GM12801 (cell line): ENCODE results near the gene ABCA8.

Source experiments
- CTCF ChIP-seq: IDR thresholded peaks from one replicate; pipeline ENCODE4 v1.5.1; 2011; ENCODE audit warnings: control low read depth; ENCODE audit not compliant: insufficient read length; ENCODE audit errors: extremely low read depth

The ABCA8 gene

GRCh38 chr17:68924793-68925720 is 30.1 kb downstream of the ABCA8 start:
- no peak for TF ChIP-seq CTCF

- TF ChIP-seq CTCF, result no peak
Observed at GRCh38 chr17:68910789-68911431, 44.3 kb downstream of the ABCA8 start.

- no peak for TF ChIP-seq CTCF
Observed at GRCh38 chr17:68910251-68910705, 44.9 kb downstream of the ABCA8 start.

- no peak for TF ChIP-seq CTCF
Observed at GRCh38 chr17:68909066-68909465, 46.1 kb downstream of the ABCA8 start.

GRCh38 chr17:68908045-68908444 is 47.1 kb downstream of the ABCA8 start:
- TF ChIP-seq CTCF, result no peak

- TF ChIP-seq CTCF, result no peak
Observed at GRCh38 chr17:68906638-68907037, 48.6 kb downstream of the ABCA8 start.

GRCh38 chr17:68903286-68903685 is 51.9 kb downstream of the ABCA8 start:
- no peak for TF ChIP-seq CTCF
